H1 (cell line): ENCODE data around the gene XPO1. TPM values are rescaled to one million over a fixed set of nuclear protein-coding genes. Genes with fewer than 3 reads are reported as not detected.

Experiments used
- CTCF ChIA-PET: fragments of 300-600 bp; sonication (Branson Sonifier 250); formaldehyde crosslinking; loops from one replicate; lab custom pipeline; 2021; ENCODE audit not compliant: partially characterized antibody; lab: Charles Lee
- POLR2A ChIA-PET: fragments of 300-600 bp; sonication (Branson Sonifier 250); formaldehyde crosslinking; loops from one replicate; lab custom pipeline; 2021; ENCODE audit warnings: inconsistent platforms; ENCODE audit not compliant: partially characterized antibody; lab: Charles Lee
- DNase-seq, 2 experiments: peaks; one replicate each; pipeline versions ENCODE4 v3.0.0 to v3.0.0-alpha.2; 2010 to 2022; ENCODE audit warnings: low spot score in 2 of 2, low read depth in 1 of 2, mixed read lengths in 1 of 2
- FAIRE-seq: peaks from 2 replicates; lab custom pipeline; 2011; peaks lifted over from hg19 to GRCh38; lab: Jason Lieb, UNC
- H2AFZ ChIP-seq: 2 replicates; pipeline ENCODE4 v1.8.1; 2012; ENCODE audit warnings: low read length, inconsistent platforms
- H2AK5ac ChIP-seq: 2 replicates; pipeline ENCODE4 v1.6.1; 2013; ENCODE audit warnings: low read depth, low read length
- H2BK120ac ChIP-seq: replicated peaks from 2 replicates; pipeline ENCODE3; 2013; ENCODE audit warnings: low read depth, low read length, inconsistent platforms
- H2BK12ac ChIP-seq: 2 replicates; pipeline ENCODE4 v1.6.1; 2013; ENCODE audit warnings: low read depth, low read length
- H2BK15ac ChIP-seq: 2 replicates; pipeline ENCODE4 v1.6.1; 2013; ENCODE audit warnings: low read length
- H2BK20ac ChIP-seq: 2 replicates; pipeline ENCODE4 v1.6.1; 2013; ENCODE audit warnings: low read length
- H2BK5ac ChIP-seq: 2 replicates; pipeline ENCODE4 v1.6.1; 2013; ENCODE audit warnings: low read depth, low read length
- H3K14ac ChIP-seq: 2 replicates; pipeline ENCODE4 v1.6.1; 2013; ENCODE audit warnings: inconsistent platforms; ENCODE audit not compliant: insufficient read length
- H3K18ac ChIP-seq: 2 replicates; pipeline ENCODE4 v1.6.1; 2013; ENCODE audit warnings: low read length; ENCODE audit errors: extremely low read depth
- H3K23ac ChIP-seq: 2 replicates; pipeline ENCODE4 v1.6.1; 2013; ENCODE audit warnings: inconsistent platforms; ENCODE audit not compliant: insufficient read length
- H3K23me2 ChIP-seq: 2 replicates; pipeline ENCODE4 v1.6.1; 2013; ENCODE audit warnings: low read depth, low read length
- H3K27ac ChIP-seq: 2 replicates; pipeline ENCODE4 v1.6.1; 2011; ENCODE audit warnings: low read depth, low read length, inconsistent platforms
- H3K27me3 ChIP-seq, 4 experiments: replicated peaks in 1 of 4; 1 replicate in 1 of 4; 2 replicates in 3 of 4; pipeline versions ENCODE4 v1.6.1 to v1.8.1; 2011 to 2013; ENCODE audit warnings: low read length in 3 of 4, mild to moderate bottlenecking in 3 of 4, inconsistent platforms in 2 of 4, mixed read lengths in 2 of 4, moderate library complexity in 1 of 4; ENCODE audit not compliant: control insufficient read depth in 3 of 4, insufficient read depth in 3 of 4; ENCODE audit errors: extremely low read depth in 1 of 4
- H3K36me3 ChIP-seq, 4 experiments: 2 replicates each; pipeline versions ENCODE4 v1.6.1 to v1.8.1; 2011 to 2013; ENCODE audit warnings: mild to moderate bottlenecking in 4 of 4, low read length in 3 of 4, moderate library complexity in 2 of 4, control low read depth in 1 of 4, inconsistent platforms in 1 of 4; ENCODE audit not compliant: insufficient read depth in 4 of 4, control insufficient read depth in 2 of 4
- H3K4ac ChIP-seq: replicated peaks from 2 replicates; pipeline ENCODE3; 2013; ENCODE audit warnings: low read length, low read depth, mixed read lengths, inconsistent platforms; ENCODE audit not compliant: insufficient read length
- H3K4me1 ChIP-seq, 4 experiments: replicated peaks in 1 of 4; 1 replicate in 1 of 4; 2 replicates in 3 of 4; pipeline versions ENCODE4 v1.6.1 to v1.8.1; 2011 to 2013; ENCODE audit warnings: low read length in 3 of 4, inconsistent platforms in 2 of 4, mixed read lengths in 1 of 4; ENCODE audit not compliant: insufficient read depth in 4 of 4, control insufficient read depth in 3 of 4
- H3K4me2 ChIP-seq, 2 experiments: 2 replicates each; pipeline versions ENCODE4 v1.6.1 to v1.8.1; 2011 to 2013; ENCODE audit warnings: low read depth in 2 of 2, low read length in 2 of 2, control low read depth in 1 of 2, inconsistent platforms in 1 of 2, mild to moderate bottlenecking in 1 of 2; ENCODE audit not compliant: insufficient read depth in 1 of 2
- H3K4me3 ChIP-seq, 4 experiments: fragments of 200-600, 300-600 bp in 1 of 4; sonication (generic), shearing (Covaris generic), sonication (Bioruptor Twin) in 1 of 4; 2 replicates each; pipeline versions ENCODE4 v1.5.1 to v1.8.1; 2011 to 2016; ENCODE audit warnings: low read length in 4 of 4, low read depth in 3 of 4, control low read depth in 2 of 4, inconsistent platforms in 2 of 4, mild to moderate bottlenecking in 2 of 4, mixed read lengths in 1 of 4, moderate library complexity in 1 of 4; ENCODE audit not compliant: insufficient read depth in 2 of 4; ENCODE audit errors: extremely low read depth in 1 of 4
- H3K56ac ChIP-seq: replicated peaks from 2 replicates; pipeline ENCODE3; 2013; ENCODE audit warnings: low read depth, mild to moderate bottlenecking, mixed read lengths, low read length, inconsistent platforms; ENCODE audit not compliant: insufficient read length
- H3K79me1 ChIP-seq: 2 replicates; pipeline ENCODE4 v1.6.1; 2013; ENCODE audit warnings: low read depth, low read length, control low read depth
- H3K79me2 ChIP-seq, 2 experiments: 2 replicates each; pipeline versions ENCODE4 v1.6.1 to v1.8.1; 2012 to 2013; ENCODE audit warnings: low read length in 2 of 2, mild to moderate bottlenecking in 2 of 2, inconsistent platforms in 1 of 2; ENCODE audit not compliant: insufficient read depth in 2 of 2, control insufficient read depth in 1 of 2
- H3K9ac ChIP-seq, 4 experiments: replicated peaks in 1 of 4; 1 replicate in 1 of 4; 2 replicates in 3 of 4; pipeline versions ENCODE4 v1.6.1 to v1.8.1; 2011 to 2013; ENCODE audit warnings: low read depth in 3 of 4, low read length in 3 of 4, control low read depth in 2 of 4, mild to moderate bottlenecking in 2 of 4, moderate library complexity in 2 of 4, inconsistent platforms in 1 of 4; ENCODE audit errors: extremely low read depth in 1 of 4
- H3K9me3 ChIP-seq, 2 experiments: 2 replicates each; pipeline versions ENCODE4 v1.6.1 to v1.8.1; 2012 to 2013; ENCODE audit warnings: mild to moderate bottlenecking in 2 of 2, moderate library complexity in 2 of 2, control low read depth in 1 of 2, inconsistent platforms in 1 of 2, low read depth in 1 of 2, low read length in 1 of 2, mixed read lengths in 1 of 2; ENCODE audit not compliant: insufficient read depth in 2 of 2
- H4K20me1 ChIP-seq, 2 experiments: replicated peaks in 1 of 2; 2 replicates each; pipeline versions ENCODE3 to v1.8.1; 2011 to 2013; ENCODE audit warnings: inconsistent platforms in 2 of 2, low read length in 2 of 2, mild to moderate bottlenecking in 1 of 2; ENCODE audit not compliant: insufficient read depth in 2 of 2, control insufficient read depth in 1 of 2
- H4K5ac ChIP-seq: 2 replicates; pipeline ENCODE4 v1.6.1; 2013; ENCODE audit warnings: low read length, low read depth, mixed read lengths, inconsistent platforms; ENCODE audit not compliant: insufficient read length
- H4K8ac ChIP-seq: 2 replicates; pipeline ENCODE4 v1.8.0; 2013; ENCODE audit warnings: mild to moderate bottlenecking, moderate library complexity, low read length, inconsistent platforms; ENCODE audit not compliant: insufficient read depth; ENCODE audit errors: extremely low read depth
- H4K91ac ChIP-seq: replicated peaks from 2 replicates; pipeline ENCODE3; 2013; ENCODE audit warnings: low read length, mixed read lengths, inconsistent platforms; ENCODE audit not compliant: insufficient read length
- BACH1 ChIP-seq: IDR thresholded peaks from 2 replicates; pipeline ENCODE4 v1.6.1; 2012; ENCODE audit warnings: low read length, improper control_type of control experiment
- CHD1 ChIP-seq: IDR thresholded peaks from 2 replicates; pipeline ENCODE4 v1.6.1; 2012; ENCODE audit warnings: low read depth, low read length, improper control_type of control experiment
- GTF2F1 ChIP-seq: IDR thresholded peaks from 2 replicates; pipeline ENCODE4 v1.6.1; 2012; ENCODE audit warnings: low read depth, low read length, improper control_type of control experiment, borderline replicate concordance
- KDM1A ChIP-seq: fragments of 200-600, 300-600 bp; sonication (generic); IDR thresholded peaks from 2 replicates; pipeline ENCODE4 v1.7.1; 2016; ENCODE audit warnings: mild to moderate bottlenecking, low read length, borderline replicate concordance
- NANOG ChIP-seq: IDR thresholded peaks from 2 replicates; pipeline ENCODE4 v1.6.1; 2011; ENCODE audit warnings: low read length, low read depth, mild to moderate bottlenecking, inconsistent platforms; ENCODE audit not compliant: insufficient read depth, poor library complexity, severe bottlenecking
- NRF1 ChIP-seq: IDR thresholded peaks from 2 replicates; pipeline ENCODE4 v1.6.1; 2011; ENCODE audit warnings: mild to moderate bottlenecking, low read depth, low read length, improper control_type of control experiment
- RBBP5 ChIP-seq: IDR thresholded peaks from 2 replicates; pipeline ENCODE4 v1.7.1; 2012; ENCODE audit warnings: low read depth, mild to moderate bottlenecking, inconsistent platforms, low read length, moderate library complexity, borderline replicate concordance
- RXRA ChIP-seq: IDR thresholded peaks from 2 replicates; pipeline ENCODE4 v1.6.1; 2011; ENCODE audit warnings: low read depth, mild to moderate bottlenecking, low read length, moderate library complexity; ENCODE audit not compliant: insufficient read depth
- SP2 ChIP-seq: IDR thresholded peaks from 2 replicates; pipeline ENCODE4 v1.6.1; 2012; ENCODE audit warnings: mild to moderate bottlenecking, low read length, inconsistent platforms
- TAF7 ChIP-seq: optimal IDR thresholded peaks from 2 replicates; pipeline ENCODE3; 2011; ENCODE audit warnings: low read depth, mild to moderate bottlenecking, inconsistent platforms, low read length, moderate library complexity, borderline replicate concordance
- WGBS, 2 experiments: shearing (Covaris generic) in 1 of 2; methylation state at CpG; one replicate each; pipeline versions ENCODE4 v1.1.6 to v1.1.7; 2013 to 2015; ENCODE audit warnings: low lambda C conversion rate in 2 of 2, mixed read lengths in 2 of 2, inconsistent platforms in 1 of 2, low coverage in 1 of 2, missing lambda C conversion rate in 1 of 2; ENCODE audit not compliant: insufficient replicate concordance in 2 of 2, insufficient coverage in 1 of 2, insufficient read length in 1 of 2; ENCODE audit errors: extremely low coverage in 1 of 2, missing lambda C conversion rate in 1 of 2; 5-methylcytosine and 5-hydroxymethylcytosine counted together
- polyA plus RNA-seq, 7 experiments: library from polyadenylated mRNA; depleted of rRNA in 3 of 7; stranded (reverse) in 5 of 7; unstranded in 2 of 7; fragments of >200 nt in 5 of 7; fragments of 200-250 nt in 2 of 7; gene quantifications; 1 replicate in 5 of 7; 2 replicates in 1 of 7; 4 replicates in 1 of 7; pipeline versions ENCODE4 v1.2.1 to v1.2.3, GENCODE V29; 2011 to 2013; ENCODE audit warnings: missing spikeins in 2 of 7, mixed read lengths in 2 of 7
- total RNA-seq: library from RNA; stranded (reverse); fragmentation: NEBNext Ultra II Directional; extraction: Animal tissue kit (Norgen Biotek cat#: 25700); gene quantifications from 2 replicates; pipeline ENCODE4 v1.2.1, GENCODE V29; 2021

Gene XPO1
- total and polyA plus RNA-seq, 2 of the 8 experiments (the other 6 are each of a cell fraction or from before 2014, with no cell fraction given): 110 to 296 TPM

- Histone ChIP-seq H3K4ac (no peak overlapping the region), H2AFZ (no peak overlapping the region), H3K9me3 (no peaks in the 10 kb centered on the region), H3K4me1 (no peaks in the 10 kb centered on the region), H2BK5ac (no peak overlapping the region), H4K91ac (no peak overlapping the region), H3K79me2 (peaks cover 18 to 99% of the 10 kb centered on the region in 2 experiments), H3K27ac (no peak overlapping the region), H3K79me1 (peaks cover 12% of the 10 kb centered on the region), H2AK5ac (no peak overlapping the region), H2BK120ac (no peak overlapping the region), H4K8ac (no peak overlapping the region), H3K23ac (no peak overlapping the region), H3K4me3 (no peak overlapping the region), H4K5ac (no peak overlapping the region), H3K27me3 (no peaks in the 10 kb centered on the region), H3K56ac (no peak overlapping the region), H3K9ac (no peak overlapping the region), H3K36me3 (peaks cover 4 to 96% (median 44%) of the 10 kb centered on the region in 4 experiments; a peak in 7 of 8 replicates), H2BK15ac (no peak overlapping the region)
- no peak for DNase-seq
- POLR2A ChIA-PET: interaction anchor here (0.6 to 0.8 kb wide), 2 partner anchors 36 to 157 kb away, joined by 3 read pairs; no protein-coding TSS in a partner anchor
- no peak for TF ChIP-seq TAF7
- TF ChIP-seq NRF1: no peak
- TF ChIP-seq RBBP5: no peak
- TF ChIP-seq GTF2F1: no peak
- TF ChIP-seq NANOG: no peak
- no peak for TF ChIP-seq SP2
- TF ChIP-seq BACH1: no peak
- TF ChIP-seq KDM1A: no peak
- TF ChIP-seq RXRA: no peak
- no peak for TF ChIP-seq CHD1
- TF ChIP-seq, all 59 proteins: peak for 0
- no peak overlapping the region for H3K18ac ChIP-seq
- no peak overlapping the region for H3K14ac ChIP-seq
- 95% methylated on average over 3 of the region's 3 CpGs; no CpG with 5 or more reads in 1 of the 2 experiments for WGBS, 2 experiments
- FAIRE-seq: no peak
- peaks cover 18 to 22% of the 10 kb centered on the region in 2 experiments for H4K20me1 ChIP-seq
- H3K4me2 ChIP-seq: no peak overlapping the region
- H2BK12ac ChIP-seq: no peak overlapping the region
- CTCF ChIA-PET: no interaction called here
- no peaks in the 10 kb centered on the region for H3K23me2 ChIP-seq
- no peak overlapping the region for H2BK20ac ChIP-seq
These were observed 17.9 kb downstream of the XPO1 start for GRCh38 chr2:61520261-61520660.
